GM21423 (cell line): Measurements from ENCODE around the gene C1orf159.
"Not testable (repeated sequence)": the region's sequence is repeated elsewhere in the genome, so short reads cannot be mapped to it uniquely, and the experiment has no call there.

Experiments
- ATAC-seq: cut with Tn5 transposase; IDR thresholded peaks from one replicate; pipeline ENCODE4 v1.9.1; 2021; ENCODE audit warnings: mild to moderate bottlenecking, moderate library complexity; ENCODE audit not compliant: unreplicated experiment

Gene C1orf159

DNA sequence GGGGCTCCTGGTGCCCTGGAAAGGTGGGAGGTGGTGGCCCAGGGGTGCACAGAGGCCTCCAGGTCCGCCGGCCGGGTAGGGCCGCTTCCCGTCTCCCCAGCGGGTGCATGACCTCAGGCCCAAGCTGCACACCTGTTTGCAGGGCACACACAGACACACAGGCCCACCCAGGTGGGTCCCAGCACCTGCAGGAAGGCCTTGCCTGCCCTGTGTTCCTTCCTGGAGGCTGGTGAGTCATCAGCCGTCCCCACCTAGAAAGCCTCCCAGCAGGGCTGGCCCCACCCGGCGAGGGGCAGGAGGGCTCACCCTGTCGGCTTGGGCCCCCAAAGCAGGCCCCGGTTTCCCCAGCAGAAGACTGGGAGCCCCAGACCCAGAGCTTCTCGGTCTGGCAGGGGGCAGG is 34.2 kb upstream of the C1orf159 start:
- no peak for ATAC-seq

- ATAC-seq, result no peak
Measured at GRCh38 chr1:1149416-1149815, 33.5 kb upstream of the C1orf159 start.

DNA sequence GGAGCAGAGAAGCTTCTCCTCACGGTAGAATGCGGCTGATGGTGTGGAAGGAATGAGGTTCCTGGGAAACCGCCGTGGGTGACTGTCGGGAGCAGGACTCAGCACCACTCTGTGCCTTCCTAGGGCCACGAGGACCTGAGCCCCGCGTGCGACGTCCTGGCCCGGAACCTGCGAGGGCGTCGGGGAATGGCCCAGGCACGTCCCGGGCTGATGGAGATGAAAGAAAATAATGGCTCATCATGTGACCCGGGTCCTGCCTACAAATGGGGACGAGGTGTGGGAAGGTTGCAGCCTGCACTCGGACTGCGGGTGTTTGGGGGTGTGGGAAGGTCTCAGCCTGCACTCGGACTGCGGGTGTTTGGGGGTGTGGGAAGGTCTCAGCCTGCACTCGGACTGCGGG is 32.7 kb upstream of the C1orf159 start:
- ATAC-seq, result no peak

GRCh38 chr1:1148061-1148460 is 32.2 kb upstream of the C1orf159 start:
- no peak for ATAC-seq

- no peak for ATAC-seq
Measured at GRCh38 chr1:1146596-1146995, 30.7 kb upstream of the C1orf159 start.

GRCh38 chr1:1146026-1146425 is 30.1 kb upstream of the C1orf159 start:
- no peak for ATAC-seq

DNA sequence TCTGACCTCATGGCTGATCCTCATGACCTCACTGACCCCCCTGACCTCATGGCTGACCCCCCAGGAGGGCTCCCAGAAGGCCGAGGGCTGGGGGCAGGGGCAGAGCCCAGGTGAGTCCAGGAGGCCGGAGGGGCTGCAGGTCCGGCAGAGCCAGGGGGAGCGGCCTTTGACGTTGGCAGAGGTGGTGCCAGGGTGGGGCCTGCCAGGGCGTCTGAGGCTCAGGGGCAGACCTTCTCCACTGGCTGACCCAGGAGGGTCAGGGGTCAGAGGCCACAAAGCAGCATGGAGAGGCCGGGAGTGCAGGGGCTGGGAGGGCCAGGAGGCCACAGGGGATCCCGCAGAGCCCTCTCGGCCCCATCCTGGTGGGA is 29.6 kb upstream of the C1orf159 start:
- ATAC-seq, result no peak

DNA sequence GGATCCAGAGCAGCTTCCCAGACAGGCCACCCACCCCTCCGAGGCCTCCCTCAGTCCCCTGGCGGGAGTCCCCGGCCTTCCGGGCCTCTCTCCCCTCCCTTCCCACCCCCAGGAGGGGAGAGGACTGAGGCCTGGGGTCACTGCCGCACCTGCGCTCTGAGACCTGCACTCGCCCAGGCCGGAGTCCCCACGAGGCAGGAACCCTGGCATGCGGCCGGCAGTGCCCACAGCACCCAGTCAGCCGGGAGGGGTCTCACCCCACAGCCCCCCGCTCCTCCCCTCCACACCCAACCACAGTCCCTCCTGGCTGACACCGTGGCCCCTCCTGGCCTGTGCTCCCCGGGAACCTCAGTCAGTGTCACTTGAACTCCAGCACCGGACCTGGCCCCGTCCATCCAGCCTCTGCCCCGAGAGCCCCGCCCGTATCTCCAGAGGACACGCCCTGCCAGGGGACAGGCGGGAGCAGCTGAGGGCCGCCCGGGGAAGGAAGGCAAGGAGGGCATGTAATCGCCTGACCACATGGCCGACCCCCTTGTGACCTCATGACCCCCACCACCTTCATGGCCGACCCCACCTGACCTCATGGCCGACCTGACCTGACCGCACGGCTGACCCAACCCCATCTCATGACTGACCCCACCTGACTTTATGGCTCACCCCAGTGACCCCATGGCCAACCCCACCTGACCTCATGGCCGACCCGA is 29.1 kb upstream of the C1orf159 start:
- ATAC-seq, result no peak

- peak; percentile 73 for ATAC-seq
Measured at GRCh38 chr1:1144122-1144842, 28.4 kb upstream of the C1orf159 start.

DNA sequence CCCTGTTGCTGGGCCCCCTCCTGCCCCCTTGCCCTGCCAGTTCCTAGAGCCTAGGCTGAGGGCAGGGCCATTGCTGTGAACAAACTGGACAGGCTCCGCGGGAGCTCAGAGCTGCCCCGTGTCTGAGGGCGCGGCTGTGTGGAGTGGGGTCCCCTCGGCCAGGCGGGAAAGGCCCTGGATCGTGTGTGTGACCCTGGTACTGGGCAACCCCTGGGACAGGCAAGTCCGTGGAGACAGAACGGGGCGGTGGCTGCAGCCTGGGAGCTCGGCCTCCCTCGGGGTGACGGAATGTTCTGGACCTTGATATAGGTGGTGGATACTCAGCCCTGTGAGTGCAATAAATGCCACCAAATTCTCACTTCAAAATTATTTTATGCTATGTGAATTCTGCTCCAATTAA is 27.7 kb upstream of the C1orf159 start:
- ATAC-seq, result no peak

- ATAC-seq, result no peak
Measured at GRCh38 chr1:1142844-1143243, 27.0 kb upstream of the C1orf159 start.

GRCh38 chr1:1142352-1142751 is 26.5 kb upstream of the C1orf159 start:
- ATAC-seq, result not testable (repeated sequence)

DNA sequence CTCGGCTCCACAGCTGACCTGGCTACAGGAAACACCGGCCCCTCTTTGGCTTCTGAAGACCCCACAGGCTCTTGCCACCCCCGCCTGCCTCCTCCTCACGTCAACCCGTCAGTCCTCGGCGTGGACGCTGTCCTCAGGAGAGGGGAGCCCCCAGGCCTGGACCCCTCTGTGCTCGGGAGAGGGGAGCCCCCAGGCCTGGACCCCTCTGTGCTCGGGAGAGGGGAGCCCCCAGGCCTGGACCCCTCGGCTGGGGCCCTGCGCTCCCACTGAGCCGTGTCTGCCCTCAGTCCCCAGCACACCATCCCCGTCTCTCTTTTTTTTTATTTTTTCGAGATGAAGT is 26.0 kb upstream of the C1orf159 start:
- ATAC-seq, result no peak

- ATAC-seq, result no peak
Measured at GRCh38 chr1:1141244-1141910, 25.5 kb upstream of the C1orf159 start.

- no peak for ATAC-seq
Measured at GRCh38 chr1:1140673-1141072, 24.8 kb upstream of the C1orf159 start.

- ATAC-seq, result peak; percentile 45
Measured at GRCh38 chr1:1137256-1138045, 21.6 kb upstream of the C1orf159 start.

GRCh38 chr1:1136547-1137230 is 20.8 kb upstream of the C1orf159 start:
- ATAC-seq, result peak; percentile 29

- ATAC-seq, result no peak
Measured at GRCh38 chr1:1135339-1136136, 19.6 kb upstream of the C1orf159 start.

DNA sequence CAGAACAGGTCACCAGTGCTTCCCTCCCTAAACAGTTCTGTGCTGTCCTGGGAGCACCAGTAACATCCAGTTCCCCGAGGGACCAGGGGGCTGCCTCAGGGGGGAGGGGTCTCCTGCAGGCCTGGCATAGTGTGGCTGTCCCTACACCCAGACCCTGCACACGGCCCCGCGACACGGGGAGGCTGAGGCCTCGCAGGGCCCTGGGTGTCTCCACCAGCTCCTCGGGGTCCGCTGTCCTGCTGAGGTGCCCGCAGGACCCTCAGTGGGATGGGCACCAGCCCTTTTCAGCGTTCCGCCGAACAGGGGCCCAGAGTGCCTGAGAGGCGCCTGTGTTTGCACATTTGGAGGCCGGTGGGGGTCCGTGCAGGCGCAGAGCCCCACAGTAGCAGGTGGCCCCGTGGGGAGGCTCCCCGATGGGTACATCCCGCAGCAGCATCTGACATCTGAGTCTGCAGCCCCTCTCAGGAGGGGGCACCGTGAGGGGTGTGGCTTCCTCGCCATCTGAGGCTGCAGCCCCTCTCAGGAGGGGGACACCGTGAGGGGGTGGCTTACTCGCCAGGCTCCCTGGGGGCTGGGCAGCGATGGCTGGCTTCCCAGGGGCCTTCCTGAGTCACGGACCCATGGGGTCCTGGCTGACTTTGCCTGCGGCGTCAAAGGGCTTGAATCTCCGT is 18.5 kb upstream of the C1orf159 start:
- ATAC-seq, result no peak
